Measurements from ENCODE around the gene STXBP3.
A peak's percentile ranks its signal among the peaks of the same experiment; 100 is the strongest.
"Not testable (repeated sequence)": the region's sequence is repeated elsewhere in the genome, so short reads cannot be mapped to it uniquely, and the experiment has no call there.

STXBP3 gene

DNA sequence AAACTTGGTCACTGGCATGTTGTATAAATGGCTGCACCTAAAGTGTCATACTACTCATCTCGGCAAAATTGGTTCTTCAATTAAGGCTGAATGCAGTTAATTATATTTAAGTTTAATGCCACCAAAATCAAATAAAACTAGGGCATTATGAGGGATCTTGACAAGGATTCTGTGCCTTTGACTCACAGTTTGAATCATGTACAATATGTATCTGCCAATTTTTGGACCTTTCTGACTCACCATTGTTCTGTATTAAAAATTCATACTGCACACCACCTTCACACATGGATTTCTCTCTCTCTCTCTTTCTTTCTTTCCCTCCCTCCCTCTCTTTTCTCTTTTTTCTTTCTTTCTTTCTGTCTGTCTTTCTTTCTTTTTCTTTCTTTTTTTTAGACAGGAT lies 14.1 kb upstream of the STXBP3 start:
- peak; percentile 37 for DNase-seq (ENCODE audit: low read depth)

DNA sequence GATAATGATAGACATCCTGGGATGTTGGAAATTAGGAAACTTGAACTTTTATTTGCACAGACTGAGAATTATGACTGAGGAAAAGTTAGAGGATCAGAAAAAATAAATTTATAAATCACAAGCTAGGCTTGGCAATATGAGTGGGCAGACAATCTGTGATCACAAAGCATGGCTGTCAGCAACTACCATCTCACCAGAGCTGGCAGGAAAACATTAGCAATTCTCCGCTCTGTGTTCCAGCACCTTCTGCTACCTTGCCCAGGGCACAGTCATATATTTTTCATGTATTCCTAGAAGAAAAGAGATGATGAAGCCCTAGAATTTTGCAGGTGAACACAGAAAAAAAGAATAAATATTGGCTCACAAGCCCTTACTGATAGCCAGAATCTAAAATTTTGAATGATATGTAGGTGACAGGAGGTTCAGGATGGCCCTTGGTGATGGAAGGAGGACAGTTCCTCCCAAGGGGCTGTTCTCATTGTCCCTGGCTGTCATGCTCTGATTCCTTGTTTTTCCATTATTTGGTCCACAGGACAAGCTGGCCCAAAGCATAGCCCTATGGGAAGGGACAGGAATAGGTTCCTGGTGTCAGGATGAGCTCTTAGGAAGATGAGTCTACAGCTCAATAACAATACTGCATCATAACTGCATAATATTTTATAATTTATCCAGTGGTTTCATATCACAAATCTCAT lies 12.2 kb upstream of the STXBP3 start:
- no peak for DNase-seq (ENCODE audit: low read depth)

DNA sequence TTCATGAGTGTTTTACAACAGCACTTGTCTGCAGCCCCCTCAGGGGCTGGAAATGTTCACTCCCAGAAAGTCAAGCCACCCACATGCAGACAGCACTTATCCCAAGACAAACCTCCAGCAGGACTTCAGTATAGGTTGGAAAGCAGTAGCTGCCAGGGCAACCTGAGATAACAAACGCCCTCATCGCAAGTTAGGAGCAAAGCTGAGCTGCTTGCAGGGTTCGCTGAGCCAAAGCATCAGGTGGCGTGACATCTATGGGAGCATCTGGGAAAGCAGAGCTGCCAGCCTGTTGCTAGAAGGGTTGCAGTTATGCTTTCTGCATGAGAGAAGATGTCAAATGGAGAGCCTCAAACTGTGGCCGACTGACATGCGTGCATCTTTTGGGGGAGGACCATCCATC lies 4.2 kb upstream of the STXBP3 start:
- no peak for DNase-seq (ENCODE audit: low read depth)

DNA sequence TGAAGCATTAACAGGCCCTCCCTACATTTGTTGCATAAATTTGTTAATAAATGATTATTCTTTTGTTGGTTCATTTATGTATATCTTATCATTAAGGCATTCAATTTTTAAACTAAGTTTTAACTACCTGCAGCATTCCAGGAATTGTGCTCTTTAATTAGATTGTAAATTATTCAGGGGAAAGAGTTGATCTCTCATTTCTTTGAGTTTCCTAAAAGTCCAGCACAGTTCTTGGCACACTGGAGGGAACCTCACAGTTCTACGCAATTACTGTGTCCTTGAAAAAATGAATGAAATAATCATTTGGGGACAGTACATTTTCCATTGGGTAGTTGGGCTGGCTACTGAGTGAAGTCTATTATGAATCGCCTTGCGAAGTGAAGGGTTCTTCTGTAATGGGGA lies 493 bp upstream of the STXBP3 start:
- no peak for DNase-seq (ENCODE audit: low read depth)

DNA sequence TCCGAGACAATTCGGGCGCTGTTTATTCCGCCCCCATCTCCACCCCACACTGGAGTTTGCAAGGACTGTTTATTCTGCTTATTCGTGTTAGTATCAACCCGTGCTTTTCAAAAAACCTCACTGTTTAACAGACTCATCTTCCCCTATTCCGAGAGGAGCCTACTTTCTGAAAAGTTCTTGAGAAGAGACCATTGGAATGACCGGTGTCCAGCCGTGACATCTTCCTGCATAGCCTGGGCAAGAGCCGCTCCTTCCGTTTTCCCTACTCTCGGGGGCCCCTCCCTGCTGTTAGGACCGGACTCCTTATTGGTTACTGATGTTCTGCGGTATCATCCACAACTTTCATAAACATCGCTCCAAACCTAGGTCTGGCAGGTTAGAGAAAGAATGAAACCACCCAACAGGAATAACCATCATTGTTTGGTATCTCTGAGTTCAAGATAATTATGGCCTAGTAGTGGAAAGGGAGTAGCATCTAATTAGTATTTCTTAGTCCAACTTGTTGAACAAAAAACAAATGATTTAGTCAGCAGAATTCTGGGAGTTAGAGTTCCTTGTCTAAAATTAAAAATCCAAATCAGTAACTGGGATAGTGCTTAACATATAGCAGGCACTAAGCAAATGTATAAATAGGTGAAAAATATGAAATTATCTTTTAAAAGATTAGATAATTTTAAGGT lies 837 bp downstream of the STXBP3 start:
- peak; percentile 92 for DNase-seq (ENCODE audit: low read depth)

DNA sequence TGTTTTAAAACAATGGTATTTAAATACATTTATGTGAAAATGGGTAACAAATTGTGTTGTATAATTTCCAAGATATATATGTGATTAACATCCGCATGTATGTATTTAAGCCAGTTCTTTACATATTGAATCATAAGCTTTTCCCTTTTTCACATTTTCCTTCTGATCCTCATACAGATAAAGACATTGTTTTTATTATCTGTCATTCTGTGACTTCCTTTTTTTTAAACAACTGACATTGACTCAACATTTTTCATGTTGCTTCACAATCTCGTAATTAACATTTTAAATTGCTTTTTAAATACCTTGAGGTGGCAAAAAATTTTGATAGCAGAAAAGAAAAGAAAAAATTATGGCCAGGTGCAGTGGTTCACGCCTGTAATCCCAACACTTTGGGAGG lies 1.4 kb downstream of the STXBP3 start:
- peak; percentile 8 for DNase-seq (ENCODE audit: low read depth)

DNA sequence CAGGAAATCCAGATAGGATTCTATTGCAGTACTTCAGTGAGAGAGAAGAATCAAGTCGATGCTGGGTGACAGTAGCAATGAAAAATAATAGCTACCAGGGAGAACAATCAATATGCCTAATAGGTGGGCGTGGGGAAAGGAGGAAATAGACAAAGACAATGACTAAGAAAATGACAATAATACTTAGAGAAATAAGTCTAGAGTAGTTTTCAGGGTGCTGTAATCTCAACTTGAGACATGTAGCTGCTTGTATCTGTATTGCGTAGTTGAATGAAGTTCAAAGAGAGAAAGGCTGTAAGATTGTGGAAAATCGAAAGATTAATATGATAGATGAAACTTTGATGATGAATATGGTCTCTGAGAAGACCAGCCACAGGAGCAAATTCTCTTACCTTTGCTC lies 2.6 kb downstream of the STXBP3 start:
- no peak for DNase-seq (ENCODE audit: low read depth)

DNA sequence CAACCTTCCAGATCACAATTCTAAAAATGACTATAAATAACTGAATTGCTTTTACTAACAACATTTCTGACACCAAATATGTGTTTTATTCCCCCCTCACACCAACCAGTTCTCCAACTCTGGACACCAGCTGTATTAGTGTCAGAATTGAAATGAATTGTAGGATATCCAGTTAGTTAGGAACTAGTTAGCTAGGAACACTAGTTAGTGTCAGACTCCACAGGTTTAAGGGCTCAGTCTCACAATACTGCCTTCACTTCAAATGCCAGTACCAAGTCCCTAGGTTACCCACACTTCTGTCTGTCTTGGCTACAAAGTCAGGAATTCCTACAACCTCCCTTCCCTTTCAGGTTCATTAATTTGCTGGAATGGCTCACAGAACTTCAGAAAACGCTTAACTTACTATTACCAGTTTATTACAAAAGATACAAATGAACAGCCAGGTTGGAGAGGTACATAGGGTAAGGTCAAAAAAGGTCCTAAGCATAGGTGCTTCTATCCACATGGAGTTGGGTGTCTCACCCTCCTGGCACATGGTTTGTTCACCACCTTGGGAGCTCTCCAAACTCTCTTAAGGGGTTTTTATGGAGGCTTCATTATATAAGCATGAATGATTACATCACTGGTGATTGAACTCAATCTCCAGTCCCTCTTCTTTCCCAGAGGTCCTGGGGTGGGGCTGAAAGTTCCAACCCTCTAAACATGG lies 4.2 kb downstream of the STXBP3 start:
- DNase-seq (ENCODE audit: low read depth), result peak; percentile 8

DNA sequence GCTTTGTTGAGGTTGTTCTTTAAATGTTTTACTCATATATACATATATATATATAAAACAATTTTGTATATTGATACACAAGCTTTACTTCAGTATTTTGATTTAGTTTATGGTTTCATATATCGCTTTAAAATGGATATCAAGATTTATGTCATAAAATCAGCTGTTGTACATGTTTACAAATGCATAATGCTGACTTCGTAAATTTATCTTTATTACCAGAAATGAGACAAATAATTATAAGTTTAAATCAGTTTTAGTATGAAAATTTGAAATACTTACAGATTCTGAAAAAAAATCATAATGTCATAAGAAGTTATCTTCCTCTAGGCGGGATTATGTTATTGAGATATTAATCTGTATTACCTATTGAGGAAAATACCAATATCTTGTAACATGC lies 6.9 kb downstream of the STXBP3 start:
- DNase-seq (ENCODE audit: low read depth), result no peak

DNA sequence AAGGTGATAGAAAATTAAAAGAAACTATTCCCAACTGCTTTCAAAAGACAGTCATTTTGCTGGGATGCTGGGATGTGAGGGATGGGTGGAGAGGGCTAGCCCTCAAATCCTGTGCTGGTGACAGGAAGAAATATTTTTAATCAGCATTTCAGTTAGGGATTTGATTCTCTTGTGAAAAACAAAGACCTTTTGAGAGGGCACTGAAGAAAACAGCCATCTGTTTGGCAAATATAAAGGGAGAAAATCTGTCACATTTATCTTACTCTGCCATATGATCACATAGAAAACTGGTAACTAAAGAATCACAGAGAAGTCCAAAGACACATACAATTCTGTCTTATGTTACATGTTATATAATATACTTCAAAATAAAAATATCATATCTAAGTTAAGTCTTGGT lies 12.3 kb downstream of the STXBP3 start:
- no peak for DNase-seq (ENCODE audit: low read depth)

DNA sequence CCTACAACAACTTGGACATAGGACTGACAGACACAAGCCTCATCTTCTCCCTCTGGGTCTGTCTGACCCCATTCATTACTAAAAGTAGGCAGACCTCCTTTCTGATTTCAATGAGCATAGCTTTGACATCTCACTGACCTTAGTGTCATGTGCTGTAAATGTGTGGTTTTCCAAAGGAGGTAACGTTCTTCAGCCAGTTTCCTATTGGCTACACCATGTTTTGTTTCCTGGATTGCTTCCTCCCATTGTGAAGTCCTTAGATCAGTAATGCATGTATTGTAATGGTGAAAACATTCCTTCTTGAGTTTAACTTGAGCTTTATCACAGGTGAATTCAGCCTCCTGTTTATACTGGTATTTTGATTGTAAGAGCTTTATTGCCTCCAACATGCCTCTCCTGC lies 20.6 kb downstream of the STXBP3 start:
- no peak for DNase-seq (ENCODE audit: low read depth)

DNA sequence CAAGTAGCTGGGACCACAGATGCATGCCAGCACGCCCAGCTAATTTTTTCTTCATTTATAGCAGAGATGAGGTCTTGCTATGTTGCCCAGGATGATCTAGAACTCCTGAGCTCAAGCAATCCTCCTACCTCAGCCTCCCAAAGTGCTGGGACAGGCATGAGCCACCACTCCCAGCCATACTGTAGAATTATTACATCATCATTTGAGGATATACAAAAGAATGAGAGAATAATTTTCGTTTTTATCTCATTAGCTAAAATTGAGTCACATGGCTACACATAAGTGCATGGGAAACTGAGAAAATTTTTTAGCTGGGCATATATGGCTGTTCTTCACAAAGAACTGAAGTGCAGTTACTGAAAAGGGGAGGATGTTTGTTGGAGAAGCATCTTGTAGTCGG lies 21.2 kb downstream of the STXBP3 start:
- DNase-seq (ENCODE audit: low read depth), result no peak

DNA sequence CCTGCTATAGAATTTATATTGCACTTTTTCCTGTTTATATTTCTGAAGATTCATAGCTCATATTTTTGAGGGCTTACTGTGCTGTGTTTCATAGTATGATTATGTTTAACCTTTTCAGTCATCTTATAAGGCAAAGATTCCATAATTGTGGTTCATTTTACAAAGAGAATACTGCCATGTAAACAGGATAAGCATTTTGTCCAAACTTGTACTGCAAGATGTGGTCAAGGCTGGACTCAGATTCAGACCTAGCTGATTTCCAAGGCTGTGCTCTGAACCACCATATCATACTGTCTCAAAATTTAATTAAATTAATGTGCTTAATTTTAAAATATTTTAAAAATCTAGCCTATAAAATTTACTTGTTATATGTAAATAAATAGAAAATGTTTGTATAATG lies 31.4 kb downstream of the STXBP3 start:
- DNase-seq (ENCODE audit: low read depth), result no peak

DNA sequence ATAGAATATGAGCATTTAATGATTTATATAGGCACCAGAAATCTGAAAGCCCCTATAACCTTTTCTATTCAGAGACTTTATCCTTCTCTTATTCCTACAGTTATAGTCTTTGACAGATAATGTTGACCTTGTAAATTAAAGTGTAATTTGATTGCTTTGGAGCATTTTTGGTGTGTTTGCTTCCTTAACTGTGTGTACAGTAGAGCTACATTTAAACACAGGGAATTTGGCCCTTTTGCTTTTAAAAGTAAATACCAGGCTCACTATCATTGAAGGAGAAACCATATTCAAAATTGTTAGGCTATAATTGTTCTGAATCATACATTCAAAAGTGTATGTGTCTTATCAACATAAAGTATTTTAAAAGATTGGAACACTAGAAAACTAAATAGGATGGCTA lies 33.0 kb downstream of the STXBP3 start:
- no peak for DNase-seq (ENCODE audit: low read depth)

DNA sequence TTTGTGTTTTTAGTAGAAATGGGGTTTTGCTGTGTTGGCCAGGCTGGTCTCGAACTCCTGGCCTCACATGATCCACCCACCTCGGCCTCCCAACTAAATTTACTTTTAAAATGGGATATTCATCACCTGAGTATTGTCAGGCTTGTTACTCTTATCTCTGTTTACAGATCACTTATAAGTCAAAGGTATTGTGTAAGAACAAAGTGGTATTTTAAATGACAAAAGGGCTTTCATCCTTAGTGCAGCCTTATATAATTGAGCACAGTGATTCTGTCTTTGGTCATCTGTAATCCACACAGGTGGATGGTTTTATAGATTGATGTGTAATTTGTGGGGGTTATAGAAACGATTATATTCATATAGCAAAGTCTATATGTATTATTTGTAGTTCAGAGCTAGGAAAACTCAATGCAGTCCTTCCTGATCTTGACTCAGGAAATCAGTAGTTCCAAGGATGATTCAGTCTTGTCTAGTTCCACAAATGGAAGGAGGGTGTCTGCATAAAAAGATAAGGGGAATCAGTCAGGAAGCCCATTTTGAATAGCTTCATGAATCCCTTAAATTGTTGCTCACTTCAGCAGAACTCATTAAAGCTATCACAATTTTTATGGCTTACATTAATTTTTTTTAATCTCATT lies 34.6 kb downstream of the STXBP3 start:
- DNase-seq (ENCODE audit: low read depth), result no peak

DNA sequence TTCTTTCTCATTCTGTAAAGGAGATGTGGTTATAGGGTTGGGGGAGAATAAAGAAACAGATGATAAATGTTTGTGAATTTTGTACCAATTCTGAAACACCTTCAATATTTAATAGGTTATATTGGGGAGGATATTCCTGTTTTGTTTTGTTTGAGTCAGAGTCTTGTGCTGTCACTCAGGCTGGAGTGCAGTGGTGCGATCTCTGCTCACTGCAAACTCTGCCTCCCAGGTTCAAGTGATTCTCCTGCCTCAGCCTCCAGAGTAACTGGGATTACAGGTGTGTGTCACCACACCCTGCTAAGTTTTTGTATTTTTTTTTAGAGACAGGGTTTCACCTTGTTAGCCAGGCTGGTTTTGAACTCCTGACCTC lies 35.1 kb downstream of the STXBP3 start:
- DNase-seq (ENCODE audit: low read depth), result not testable (repeated sequence)

DNA sequence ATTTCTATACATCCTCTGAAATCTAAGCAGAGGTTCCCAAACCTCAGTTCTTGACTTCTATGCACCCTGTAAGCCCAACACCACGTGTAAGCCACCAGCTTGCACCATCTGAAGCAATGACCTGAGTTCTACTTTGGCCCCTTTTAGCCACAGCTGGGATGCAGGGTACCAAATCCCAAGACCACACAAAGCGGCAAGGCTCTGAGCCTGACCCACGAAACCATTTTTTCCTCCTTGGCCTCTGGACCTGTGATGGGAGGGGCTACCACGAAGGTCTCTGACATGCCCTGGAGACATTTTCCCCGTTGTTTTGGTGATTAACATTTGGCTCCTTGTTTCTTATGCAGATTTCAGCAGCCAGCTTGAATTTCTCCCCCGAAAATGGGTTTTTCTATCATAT lies 38.8 kb downstream of the STXBP3 start:
- no peak for DNase-seq (ENCODE audit: low read depth)

DNA sequence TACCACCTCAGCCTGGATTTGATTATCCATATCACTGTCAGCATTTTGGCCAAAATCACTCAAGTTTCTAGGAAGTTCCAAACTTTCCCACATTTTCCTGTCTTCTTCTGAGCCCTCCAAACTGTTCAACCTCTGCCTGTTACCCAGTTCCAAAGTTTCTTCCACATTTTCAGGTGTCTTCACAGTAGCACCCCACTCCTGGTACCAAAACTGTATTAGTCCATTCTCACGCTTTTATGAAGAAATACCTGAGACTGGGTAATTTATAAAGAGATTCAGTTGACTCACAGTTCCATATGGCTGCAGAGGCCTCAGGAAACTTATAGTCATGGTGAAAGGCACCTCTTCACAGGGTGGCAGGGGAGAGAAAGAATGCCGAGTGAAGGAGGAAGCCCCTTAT lies 39.4 kb downstream of the STXBP3 start:
- no peak for DNase-seq (ENCODE audit: low read depth)

DNA sequence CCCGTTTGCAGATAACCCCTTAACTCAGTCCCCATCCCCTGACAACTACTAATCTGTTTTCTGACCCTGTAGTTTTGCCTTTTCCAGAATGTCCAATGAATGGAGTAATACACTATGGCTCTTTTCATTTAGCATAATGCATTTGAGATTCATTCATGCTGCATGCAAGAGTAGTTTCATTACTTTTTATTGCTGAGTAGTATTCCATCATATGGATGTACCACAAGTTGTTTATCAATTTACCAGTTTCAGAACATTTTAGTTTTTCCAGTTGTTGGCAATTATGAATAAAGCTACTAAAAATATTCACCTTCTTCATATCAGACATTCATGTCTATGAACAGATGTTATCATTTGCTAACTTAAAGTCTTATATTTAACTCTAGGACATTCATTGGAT lies 45.3 kb downstream of the STXBP3 start:
- no peak for DNase-seq (ENCODE audit: low read depth)

DNA sequence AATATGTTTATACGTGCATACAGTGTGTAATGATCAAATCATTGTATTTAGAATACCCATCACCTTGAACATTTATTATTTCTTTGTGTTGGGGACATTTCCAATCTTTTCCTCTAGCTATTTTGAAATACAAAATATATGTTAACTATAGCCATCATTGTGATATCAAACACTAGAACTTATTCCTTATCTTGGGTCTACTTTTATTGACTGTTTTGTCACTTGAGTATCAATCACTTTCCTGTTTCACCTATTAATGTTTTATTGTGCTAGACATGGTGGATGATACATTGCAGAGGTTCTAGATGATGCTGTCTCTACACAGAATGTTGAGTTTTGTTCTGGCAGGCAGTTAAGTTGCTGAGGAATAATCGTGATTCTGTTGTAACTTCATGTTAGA lies 45.9 kb downstream of the STXBP3 start:
- no peak for DNase-seq (ENCODE audit: low read depth)

DNA sequence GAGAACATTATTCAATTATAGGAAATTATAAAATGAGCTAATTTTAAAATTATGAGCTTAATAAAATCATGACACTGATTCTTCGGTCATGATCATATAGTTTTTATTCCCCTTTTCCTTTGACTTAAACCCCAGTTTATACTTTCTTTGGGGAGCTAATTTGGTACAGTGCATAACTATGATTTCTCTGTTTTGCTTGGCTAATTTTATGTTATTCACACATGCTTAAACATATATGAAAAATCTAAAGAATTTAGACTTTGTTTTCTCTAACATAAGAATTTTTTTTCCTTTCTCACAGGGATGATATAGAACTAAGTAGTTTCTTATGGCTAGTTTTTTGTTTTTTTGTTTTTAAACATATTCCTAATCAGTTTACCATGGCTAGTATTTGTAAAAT lies 52.5 kb downstream of the STXBP3 start:
- no peak for DNase-seq (ENCODE audit: low read depth)

DNA sequence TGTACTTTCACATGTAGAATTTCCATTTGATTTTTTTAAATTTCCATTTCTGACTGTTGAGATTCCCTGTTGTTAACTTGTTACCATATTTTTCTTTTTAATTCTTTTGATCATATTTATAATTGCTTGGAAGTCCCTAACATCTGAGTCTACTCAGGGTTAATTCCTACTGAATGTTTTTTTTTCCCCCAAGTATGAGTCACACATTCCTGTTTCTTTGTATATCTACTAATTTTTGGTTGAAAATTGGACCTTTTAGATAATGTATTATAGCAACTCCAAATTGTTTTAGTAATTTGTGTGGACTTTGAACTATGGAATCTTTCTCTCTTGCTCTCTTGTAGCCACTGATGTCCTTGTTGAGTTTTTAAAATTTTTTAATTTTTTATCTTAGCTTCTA lies 54.6 kb downstream of the STXBP3 start:
- DNase-seq (ENCODE audit: low read depth), result peak; percentile 54

DNA sequence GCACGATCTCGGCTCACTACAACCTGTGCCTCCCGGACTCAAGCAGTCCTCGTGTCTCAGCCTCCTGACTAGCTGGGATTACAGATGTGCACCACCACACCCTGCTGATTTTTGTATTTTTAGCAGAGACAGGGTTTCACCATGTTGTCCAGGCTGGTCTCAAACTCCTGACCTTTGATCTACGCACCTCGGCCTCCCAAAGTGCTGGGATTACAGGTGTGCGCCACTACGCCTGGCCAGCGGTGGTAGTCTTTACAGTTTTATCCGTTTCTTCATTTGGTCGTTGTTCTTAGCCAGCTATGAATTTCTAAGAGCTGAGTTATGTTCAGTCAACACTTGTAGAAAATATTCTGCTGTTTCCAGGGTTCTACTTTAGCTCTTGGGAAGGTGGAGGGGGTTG lies 57.1 kb downstream of the STXBP3 start:
- no peak for DNase-seq (ENCODE audit: low read depth)

All from ELR (cell line).